RWPE1 (cell line): Measurements from ENCODE around the gene PSEN2.
"Not testable (repeated sequence)": the region's sequence is repeated elsewhere in the genome, so short reads cannot be mapped to it uniquely, and the experiment has no call there.

Source experiments
- CTCF ChIA-PET: fragments of 350-600 bp; sonication (Branson Sonifier 250); formaldehyde crosslinking; extraction: SDS; loops from one replicate; lab custom pipeline; 2021; lab: Yijun Ruan, JAX
- POLR2A ChIA-PET: fragments of 400-600 bp; formaldehyde crosslinking; extraction: SDS; loops from one replicate; lab custom pipeline; 2020; ENCODE audit warnings: antibody characterized with exemption; ENCODE audit not compliant: low non-redundant PET; lab: Yijun Ruan, JAX
- DNase-seq: peaks from one replicate; pipeline ENCODE4 v3.0.0; 2012; ENCODE audit warnings: low spot score
- H3K27ac ChIP-seq: fragments of 450-650 bp; 2 replicates; pipeline ENCODE4 v1.5.1; 2017
- TF ChIP-seq, protein P1 (sequence below): fragments of 450-650 bp; conservative IDR thresholded peaks from 2 replicates; pipeline ENCODE4 v1.5.1; 2017; ENCODE audit warnings: low read depth, mild to moderate bottlenecking

The PSEN2 gene

GRCh38 chr1:226919587-226919986, 49.2 kb downstream of the PSEN2 start:
- H3K27ac ChIP-seq, result no peak overlapping the region
- POLR2A ChIA-PET, result no interaction called here
- DNase-seq, result no peak
- TF ChIP-seq, protein P1, sequence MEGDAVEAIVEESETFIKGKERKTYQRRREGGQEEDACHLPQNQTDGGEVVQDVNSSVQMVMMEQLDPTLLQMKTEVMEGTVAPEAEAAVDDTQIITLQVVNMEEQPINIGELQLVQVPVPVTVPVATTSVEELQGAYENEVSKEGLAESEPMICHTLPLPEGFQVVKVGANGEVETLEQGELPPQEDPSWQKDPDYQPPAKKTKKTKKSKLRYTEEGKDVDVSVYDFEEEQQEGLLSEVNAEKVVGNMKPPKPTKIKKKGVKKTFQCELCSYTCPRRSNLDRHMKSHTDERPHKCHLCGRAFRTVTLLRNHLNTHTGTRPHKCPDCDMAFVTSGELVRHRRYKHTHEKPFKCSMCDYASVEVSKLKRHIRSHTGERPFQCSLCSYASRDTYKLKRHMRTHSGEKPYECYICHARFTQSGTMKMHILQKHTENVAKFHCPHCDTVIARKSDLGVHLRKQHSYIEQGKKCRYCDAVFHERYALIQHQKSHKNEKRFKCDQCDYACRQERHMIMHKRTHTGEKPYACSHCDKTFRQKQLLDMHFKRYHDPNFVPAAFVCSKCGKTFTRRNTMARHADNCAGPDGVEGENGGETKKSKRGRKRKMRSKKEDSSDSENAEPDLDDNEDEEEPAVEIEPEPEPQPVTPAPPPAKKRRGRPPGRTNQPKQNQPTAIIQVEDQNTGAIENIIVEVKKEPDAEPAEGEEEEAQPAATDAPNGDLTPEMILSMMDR, result no peak
- CTCF ChIA-PET, result no interaction called here

GRCh38 chr1:226919995-226920394, 49.6 kb downstream of the PSEN2 start:
- ChIA-PET CTCF (no interaction called here), POLR2A (no interaction called here)
- TF ChIP-seq, protein P1, result no peak
- H3K27ac ChIP-seq, result no peak overlapping the region
- DNase-seq, result no peak

GRCh38 chr1:226920446-226920894, 50.1 kb downstream of the PSEN2 start:
- POLR2A ChIA-PET, result no interaction called here
- DNase-seq, result no peak
- no peak overlapping the region for H3K27ac ChIP-seq
- CTCF ChIA-PET, result interaction anchor here (0.6 to 0.7 kb wide), 2 partner anchors 12 to 396 kb away, joined by 3 read pairs; no protein-coding TSS in a partner anchor
- TF ChIP-seq, protein P1, result no peak

DNA sequence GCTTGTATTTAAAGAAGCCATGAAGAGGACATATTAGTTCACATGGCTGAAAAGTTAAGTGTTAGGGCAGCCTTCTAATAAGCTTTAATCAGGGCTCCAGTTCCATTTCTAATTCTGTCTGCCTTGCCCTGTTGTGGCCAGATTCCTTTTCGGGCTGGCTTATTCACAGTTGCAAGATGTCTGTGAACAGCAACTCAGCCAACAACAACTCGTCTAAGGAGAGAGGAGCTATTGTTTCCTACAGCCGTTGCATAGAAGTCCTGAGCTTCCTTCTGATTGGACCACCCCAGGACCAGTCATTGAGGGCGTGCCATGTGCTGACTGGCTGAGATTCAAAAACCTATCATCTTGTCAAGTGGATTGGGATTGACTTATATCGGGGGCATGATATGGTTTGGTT, 51.1 kb downstream of the PSEN2 start:
- ChIA-PET POLR2A (no interaction called here), CTCF (interaction anchor here (0.6 to 1.7 kb wide), 2 partner anchors 9 to 837 kb away, joined by 4 to 8 read pairs; no protein-coding TSS in a partner anchor)
- TF ChIP-seq, protein P1, result no peak
- no peak overlapping the region for H3K27ac ChIP-seq
- DNase-seq, result no peak

DNA sequence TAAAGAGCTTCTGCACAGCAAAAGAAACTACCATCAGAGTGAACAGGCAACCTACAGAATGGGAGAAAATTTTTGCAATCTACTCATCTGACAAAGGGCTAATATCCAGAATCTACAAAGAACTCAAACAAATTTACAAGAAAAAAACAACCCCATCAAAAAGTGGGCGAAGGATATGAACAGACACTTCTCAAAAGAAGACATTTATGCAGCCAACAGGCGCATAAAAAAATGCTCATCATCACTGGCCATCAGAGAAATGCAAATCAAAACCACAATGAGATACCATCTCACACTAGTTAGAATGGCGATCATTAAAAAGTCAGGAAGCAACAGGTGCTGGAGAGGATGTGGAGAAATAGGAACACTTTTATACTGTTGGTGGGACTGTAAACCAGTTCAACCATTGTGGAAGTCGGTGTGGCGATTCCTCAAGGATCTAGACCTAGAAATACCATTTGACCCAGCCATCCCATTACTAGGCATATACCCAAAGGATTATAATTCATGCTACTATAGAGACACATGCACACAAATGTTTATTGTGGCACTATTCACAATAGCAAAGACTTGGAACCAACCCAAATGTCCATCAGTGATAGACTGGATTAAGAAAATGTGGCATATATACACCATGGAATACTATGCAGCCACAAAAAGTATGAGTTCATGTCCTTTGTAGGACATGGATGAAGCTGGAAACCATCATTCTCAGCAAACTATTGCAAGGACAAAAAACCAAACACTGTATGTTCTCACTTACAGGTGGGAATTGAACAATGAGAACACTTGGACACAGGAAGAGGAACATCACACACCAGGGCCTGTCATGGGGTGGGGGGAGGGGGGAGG, 59.1 kb downstream of the PSEN2 start:
- H3K27ac ChIP-seq, POLR2A ChIA-PET, CTCF ChIA-PET, DNase-seq: not testable (repeated sequence)

- CTCF ChIA-PET, result interaction anchor here (0.6 to 0.7 kb wide), 2 partner anchors 12 to 260 kb away, joined by 3 to 4 read pairs; no protein-coding TSS in a partner anchor
- TF ChIP-seq, protein P1, result no peak
- POLR2A ChIA-PET, result no interaction called here
- H3K27ac ChIP-seq, result no peak overlapping the region
- DNase-seq, result no peak
These were observed 64.2 kb downstream of the PSEN2 start for GRCh38 chr1:226934483-226935237.
